NCI-H2029 (cell line): ENCODE results near the gene MUC2.

Source experiments
- DNase-seq: peaks from one replicate; lab custom pipeline; 2025; lab: John Stamatoyannopoulos, UW

The MUC2 gene

DNA sequence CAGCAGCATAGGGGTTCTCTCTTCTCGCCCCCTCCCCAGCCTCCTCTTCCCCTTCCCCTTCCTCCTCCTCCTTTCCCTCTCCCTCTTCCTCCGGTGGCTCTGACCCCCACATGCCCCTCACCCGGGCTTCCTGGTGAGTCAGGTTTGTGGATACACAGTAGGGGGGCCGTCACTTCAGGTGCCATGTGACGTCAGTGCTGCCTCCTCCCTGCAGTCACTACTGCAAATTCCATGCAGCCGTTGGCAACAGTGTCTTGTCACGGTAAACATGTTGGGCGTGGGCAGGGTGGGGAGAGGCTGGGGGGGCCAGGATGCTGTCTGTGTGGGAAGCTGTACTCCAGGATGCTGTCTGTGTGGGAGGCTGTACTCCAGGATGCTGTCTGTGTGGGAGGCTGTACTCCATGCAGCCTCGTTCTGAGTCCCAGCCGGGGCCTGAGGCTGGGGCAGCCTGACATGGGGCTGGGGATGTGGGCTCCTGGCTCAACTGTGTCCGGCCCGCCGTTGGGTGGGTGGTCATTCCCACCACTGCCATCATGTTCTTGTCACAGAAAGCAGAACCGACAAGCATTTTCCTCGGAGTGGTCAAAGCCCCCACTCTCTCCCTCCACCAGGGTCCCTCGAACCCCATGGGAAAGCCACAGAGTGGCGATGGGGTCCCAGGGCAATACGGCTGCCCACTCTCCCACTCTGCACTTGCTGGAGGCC, 2.4 kb upstream of the MUC2 start:
- no peak for DNase-seq

DNA sequence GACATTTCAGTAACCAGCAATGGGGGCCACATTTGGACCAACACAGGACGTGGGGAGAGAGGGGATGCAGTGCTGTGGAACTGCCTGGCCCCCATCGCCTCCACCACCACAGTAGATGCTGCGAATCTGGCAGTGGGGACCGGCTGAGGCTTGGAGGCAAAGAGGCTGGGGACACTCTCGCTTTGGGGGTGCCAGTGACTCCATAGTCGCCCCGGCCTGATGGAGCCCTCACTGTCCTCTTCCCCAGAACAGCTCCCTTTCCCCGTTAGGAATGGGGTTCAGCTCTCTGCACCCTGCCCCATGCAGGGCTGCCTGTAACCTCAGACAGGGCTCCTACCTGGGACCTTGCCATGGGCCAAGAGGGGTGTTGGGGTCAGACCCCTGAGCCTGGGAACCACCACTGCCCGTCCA, 1.8 kb upstream of the MUC2 start:
- DNase-seq, result no peak

DNA sequence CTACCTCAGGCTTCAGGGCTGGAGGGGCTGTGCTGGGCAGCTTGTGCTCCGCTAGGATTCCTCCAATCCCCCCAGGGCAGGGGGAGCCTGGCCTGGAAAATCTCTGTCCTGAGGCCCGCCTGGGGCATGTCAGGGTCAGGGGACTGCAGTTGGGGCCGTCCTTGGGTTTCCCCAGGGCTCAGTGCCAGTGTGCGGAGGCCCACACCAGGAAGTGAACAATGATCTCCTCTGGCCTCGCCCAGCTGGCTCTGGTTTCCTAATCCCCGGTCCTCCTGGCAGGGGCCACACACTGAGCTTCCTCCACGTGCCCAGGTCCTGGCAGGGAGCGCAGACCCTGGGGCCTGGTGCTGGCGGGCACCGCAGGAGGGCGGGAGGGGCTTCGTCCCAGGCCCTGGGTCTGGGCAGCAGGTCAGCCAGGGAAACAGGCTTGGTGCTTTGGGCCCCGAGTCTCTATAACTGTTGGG, 1.4 kb upstream of the MUC2 start:
- DNase-seq, result peak; percentile 49

DNA sequence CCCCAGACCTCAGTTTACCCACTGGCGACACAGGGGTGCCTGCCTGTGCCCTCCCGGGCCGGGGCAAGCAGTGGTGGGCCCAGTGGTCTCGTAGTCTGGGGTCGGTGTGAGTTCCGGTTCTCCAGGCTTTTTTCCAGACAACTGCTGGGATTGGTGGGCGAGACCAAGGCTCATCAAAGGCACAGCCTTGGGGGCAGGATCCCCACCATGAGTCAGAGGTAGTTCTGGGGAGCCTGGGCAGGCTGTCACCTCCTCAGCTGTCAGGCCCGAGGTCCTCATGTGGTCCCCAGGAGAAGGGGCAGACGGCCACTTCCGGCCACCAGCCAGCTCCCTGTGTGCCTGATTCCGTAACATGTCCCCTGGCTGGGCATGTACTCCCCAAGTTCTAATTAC, 827 bp upstream of the MUC2 start:
- DNase-seq, result no peak

DNA sequence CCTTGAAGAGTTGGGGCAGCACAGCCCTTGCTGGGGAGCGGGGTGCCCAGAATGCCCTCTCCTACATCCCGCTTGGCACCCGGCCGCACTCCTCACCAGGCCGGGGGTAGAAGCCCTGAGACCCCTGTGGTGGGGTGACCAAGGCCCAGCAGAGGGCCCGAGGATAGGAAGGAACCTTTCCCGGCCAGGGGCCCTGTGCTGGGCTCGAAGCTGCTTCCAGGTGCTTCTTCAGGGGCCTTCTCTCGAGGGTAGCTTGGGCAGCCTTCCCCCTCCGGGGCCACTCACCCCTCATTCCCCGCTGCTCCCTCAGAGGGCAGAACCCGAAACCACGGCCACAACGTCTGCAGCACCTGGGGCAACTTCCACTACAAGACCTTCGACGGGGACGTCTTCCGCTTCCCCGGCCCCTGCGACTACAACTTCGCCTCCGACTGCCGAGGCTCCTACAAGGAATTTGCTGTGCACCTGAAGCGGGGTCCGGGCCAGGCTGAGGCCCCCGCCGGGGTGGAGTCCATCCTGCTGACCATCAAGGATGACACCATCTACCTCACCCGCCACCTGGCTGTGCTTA, 752 bp downstream of the MUC2 start:
- no peak for DNase-seq

DNA sequence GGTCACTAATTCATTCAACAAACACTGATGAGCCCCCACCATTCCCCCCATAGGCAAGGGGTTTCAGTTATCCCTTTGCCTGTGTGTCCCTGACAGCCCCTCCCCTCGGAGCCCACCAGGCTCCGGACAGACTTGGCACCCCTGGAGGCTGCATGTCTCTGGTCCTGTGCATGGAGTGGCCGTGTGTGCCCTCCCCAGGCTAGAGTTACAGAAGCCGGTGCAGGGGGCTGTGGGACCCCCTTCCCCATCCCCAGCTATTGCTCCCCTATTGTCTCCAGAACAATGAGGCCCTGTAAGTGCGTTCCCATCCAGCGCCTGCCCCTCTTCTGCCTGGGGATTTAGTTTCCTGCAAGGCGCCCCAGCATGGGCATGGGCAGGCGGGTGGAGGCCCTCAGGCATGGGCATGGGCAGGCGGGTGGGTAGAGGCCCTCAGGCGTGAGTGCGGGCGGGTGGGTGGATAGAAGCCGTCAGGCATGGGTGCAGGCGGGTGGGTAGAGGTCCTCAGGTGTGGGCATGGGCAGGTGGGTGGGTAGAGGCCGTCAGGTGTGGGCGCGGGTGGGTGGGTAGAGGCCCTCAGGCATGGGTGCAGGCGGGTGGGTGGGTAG, 1.5 kb downstream of the MUC2 start:
- DNase-seq, result no peak

DNA sequence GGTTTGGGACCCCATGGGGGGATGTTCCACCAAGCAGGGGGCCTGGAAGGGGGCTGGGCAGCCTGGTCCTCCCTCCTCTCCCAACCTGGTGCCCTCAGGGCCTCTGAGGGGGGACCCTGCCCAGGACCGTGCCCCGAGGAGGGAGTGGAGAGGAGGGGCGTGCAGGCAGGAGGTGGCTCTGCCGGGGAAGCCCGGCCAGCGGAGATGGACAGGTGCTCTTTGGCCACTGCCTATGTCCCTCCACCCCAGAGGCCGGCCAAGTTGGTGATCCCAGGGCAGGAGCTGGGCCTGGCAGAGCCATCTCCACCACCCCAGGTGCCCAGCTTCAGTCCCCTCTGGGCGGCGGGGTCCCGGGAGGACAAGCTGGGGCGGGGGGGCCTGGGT, 2.4 kb downstream of the MUC2 start:
- DNase-seq, result no peak

DNA sequence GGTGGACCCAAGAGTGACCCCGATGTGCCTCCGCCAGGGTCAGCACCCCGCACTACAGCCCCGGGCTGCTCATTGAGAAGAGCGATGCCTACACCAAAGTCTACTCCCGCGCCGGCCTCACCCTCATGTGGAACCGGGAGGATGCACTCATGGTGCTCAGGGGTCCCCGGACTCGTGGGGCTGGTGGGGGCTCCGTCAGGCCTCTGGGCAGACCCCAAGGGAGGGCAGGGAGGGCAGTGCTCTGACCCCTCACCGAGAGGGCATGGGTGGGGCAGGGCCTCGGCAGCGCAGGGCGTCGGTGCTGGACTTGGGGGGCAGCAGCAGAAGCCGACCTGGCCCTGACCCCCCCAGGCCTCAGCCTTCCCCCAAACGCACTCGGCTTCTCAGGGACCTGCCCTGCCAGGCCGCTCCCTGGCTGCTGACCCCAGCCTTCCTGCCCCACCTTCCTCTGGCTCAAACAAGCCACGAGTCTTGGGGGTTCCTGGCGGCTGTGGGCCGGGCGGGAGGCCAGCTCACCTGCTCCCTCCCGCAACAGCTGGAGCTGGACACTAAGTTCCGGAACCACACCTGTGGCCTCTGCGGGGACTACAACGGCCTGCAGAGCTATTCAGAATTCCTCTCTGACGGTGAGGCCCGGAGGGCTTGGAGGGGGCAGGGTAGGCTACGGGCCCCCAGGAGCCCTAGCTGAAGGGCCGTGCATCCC, 2.9 kb downstream of the MUC2 start:
- no peak for DNase-seq

DNA sequence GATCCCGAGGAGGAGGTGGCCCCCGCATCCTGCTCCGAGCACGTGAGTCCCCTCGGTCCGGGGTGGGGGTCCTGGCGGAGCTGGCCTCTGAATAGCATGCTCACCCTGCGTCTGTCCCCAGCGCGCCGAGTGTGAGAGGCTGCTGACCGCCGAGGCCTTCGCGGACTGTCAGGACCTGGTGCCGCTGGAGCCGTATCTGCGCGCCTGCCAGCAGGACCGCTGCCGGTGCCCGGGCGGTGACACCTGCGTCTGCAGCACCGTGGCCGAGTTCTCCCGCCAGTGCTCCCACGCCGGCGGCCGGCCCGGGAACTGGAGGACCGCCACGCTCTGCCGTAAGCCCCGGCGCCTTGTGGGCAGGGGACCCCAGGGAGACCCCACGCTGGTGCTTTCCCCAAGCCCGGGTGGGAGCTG, 3.5 kb downstream of the MUC2 start:
- no peak for DNase-seq

DNA sequence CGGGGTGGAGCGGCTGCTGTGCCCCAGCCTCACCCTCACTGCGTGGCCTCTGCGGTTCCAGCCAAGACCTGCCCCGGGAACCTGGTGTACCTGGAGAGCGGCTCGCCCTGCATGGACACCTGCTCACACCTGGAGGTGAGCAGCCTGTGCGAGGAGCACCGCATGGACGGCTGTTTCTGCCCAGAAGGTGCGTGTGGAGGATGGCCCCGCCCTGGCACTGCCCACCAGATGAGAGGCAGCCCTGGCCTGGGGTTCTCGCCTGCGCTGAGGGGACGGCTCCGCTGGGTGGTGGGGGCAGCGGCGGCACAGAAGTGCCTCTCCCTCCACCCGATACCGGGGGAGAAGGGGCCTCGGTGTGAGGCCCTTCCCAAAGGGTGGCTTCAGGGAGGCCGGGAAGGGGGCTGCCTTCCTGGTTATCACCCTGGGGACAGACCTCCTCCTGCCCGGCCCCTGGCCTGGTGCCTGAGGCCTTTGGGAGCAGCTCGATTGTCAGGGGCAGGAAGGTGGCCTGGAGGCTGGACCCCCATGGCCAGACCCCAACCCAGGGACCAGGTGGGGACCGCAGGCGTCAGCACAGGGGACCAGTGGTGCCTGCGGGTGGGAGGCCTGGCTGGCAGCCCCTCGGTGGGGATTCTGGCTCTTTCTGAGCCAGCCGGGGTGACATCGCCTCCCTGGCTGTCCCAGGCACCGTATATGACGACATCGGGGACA, 7.1 kb downstream of the MUC2 start:
- no peak for DNase-seq

DNA sequence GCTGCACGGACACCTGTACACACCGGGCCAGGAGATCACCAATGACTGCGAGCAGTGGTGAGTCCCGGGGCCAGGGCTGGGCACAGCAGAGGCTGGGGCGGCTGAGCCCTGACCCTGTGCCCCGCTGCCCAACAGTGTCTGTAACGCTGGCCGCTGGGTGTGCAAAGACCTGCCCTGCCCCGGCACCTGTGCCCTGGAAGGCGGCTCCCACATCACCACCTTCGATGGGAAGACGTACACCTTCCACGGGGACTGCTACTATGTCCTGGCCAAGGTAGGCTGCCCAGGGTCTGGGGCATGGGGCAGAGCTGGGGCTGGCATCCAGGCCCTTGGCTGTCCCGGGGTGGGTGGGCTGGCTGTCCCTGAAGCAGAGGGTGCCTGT, 7.7 kb downstream of the MUC2 start:
- no peak for DNase-seq

DNA sequence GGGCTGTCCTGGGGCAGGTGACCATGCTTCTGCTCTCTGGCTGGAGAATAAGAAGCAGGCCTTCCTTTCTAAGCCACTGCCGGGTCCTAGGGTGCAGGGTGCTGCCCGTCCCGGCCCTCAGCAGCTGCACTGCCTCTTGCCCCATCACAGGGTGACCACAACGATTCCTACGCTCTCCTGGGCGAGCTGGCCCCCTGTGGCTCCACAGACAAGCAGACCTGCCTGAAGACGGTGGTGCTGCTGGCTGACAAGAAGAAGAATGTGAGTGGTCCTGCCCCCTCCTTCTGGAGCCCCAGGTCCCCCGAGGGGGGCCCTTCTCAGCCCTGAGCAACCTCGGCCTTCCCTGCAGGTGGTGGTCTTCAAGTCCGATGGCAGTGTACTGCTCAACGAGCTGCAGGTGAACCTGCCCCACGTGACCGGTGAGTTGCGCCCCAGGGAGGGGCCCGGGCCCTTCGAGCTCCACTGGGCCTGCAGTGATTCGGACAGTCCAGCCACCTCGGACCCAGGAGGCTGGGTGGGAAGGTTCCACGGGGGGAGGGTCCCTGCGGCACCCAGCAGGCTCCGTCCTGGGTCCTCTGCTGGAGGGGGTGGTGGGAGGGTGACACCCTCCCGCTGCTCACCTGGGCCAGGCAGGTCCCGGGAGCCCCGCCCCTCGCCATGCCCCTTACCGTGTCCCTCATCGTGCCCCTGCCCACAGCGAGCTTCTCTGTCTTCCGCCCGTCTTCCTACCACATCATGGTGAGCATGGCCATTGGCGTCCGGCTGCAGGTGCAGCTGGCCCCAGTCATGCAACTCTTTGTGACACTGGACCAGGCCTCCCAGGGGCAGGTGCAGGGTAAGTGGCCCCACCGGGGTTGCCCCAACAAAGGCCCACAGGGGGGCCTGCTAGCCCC, 8.3 kb downstream of the MUC2 start:
- no peak for DNase-seq

DNA sequence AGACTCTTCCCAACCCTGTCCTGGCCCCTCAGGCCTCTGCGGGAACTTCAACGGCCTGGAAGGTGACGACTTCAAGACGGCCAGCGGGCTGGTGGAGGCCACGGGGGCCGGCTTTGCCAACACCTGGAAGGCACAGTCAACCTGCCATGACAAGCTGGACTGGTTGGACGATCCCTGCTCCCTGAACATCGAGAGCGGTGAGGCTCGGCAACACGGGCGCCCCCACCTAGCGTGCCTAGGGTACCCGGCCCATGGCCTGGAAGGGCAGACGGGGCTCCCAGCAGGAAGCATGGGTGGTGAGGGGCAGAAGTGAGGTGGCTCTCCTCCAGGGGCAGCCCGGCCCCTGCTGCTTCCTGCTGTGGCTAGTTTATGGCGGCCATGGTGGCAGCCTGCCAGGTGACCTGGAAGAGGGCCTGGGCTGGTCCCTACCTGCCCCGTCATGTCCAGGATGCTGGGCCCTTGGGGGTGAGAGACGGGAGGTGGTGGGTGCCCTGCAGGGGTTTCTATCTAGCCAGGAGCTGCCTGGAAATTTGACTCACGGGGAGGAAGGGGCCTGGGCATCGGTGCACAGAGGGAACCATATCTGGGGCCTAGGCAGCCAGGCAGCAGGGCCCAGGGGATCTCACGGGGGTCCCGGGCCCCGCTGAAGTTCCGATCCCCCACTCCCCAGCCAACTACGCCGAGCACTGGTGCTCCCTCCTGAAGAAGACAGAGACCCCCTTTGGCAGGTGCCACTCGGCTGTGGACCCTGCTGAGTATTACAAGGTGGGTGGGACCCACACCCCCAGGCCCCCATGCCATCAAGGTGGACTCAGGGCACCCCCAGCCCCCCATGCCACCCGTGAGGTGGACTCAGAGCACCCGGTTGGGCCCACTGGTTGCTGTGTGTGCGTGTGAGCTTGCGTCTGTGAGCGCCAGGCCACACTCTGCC, 9.2 kb downstream of the MUC2 start:
- no peak for DNase-seq

DNA sequence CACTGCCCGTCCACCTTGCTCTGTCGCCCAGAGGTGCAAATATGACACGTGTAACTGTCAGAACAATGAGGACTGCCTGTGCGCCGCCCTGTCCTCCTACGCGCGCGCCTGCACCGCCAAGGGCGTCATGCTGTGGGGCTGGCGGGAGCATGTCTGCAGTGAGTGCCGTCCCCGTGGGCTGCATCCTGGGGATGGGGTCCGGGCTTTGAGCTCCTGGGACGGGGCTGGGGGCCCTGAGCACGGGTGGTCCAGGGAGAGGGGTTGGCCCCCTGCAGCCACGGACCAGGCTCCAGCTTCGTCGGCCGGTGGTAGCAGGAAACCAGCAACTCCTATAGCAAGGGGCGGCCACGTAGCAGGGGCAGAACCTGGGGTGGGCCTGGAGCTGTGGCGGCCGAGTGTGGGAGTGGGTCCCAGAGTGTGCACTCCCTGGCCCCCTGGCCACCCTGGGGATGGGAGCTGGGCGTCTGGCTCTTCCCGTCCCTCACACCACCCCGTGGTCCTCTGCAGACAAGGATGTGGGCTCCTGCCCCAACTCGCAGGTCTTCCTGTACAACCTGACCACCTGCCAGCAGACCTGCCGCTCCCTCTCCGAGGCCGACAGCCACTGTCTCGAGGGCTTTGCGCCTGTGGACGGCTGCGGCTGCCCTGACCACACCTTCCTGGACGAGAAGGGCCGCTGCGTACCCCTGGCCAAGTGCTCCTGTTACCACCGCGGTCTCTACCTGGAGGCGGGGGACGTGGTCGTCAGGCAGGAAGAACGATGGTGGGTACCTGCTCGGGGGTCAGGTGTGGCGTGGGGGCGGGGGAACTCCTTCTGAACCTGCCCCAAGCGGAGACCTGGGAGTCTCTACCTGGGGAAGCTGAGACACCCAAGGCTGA, 10.1 kb downstream of the MUC2 start:
- no peak for DNase-seq

DNA sequence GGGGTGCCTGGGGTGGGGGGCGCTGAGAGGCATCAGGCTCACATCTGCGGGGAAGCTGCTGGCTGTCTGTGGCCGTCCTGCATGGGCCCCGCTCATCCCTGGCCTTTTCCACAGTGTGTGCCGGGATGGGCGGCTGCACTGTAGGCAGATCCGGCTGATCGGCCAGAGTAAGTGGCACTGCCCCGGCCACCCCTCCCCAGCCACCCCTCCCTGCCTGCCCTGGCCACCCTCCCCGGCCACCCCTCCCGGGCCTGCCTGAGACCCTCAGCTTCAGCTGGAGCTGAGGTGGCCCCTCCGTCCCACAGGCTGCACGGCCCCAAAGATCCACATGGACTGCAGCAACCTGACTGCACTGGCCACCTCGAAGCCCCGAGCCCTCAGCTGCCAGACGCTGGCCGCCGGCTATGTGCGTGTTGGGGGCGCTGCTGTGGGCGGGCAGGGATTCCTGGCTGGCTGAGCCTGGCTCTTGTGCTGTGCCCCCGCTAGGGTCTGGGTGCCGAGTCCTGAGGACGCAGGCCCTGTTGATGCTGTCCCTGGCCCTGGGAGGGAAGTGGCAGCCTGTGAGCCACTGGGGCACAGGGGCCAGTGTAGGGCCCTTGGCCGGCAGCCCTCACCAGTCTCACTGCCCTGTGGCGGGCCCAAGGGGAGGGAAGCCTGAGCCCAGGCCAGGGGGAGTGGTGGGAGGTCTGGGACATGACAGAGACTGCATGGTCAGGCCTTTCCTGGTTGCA, 10.9 kb downstream of the MUC2 start:
- DNase-seq, result no peak

DNA sequence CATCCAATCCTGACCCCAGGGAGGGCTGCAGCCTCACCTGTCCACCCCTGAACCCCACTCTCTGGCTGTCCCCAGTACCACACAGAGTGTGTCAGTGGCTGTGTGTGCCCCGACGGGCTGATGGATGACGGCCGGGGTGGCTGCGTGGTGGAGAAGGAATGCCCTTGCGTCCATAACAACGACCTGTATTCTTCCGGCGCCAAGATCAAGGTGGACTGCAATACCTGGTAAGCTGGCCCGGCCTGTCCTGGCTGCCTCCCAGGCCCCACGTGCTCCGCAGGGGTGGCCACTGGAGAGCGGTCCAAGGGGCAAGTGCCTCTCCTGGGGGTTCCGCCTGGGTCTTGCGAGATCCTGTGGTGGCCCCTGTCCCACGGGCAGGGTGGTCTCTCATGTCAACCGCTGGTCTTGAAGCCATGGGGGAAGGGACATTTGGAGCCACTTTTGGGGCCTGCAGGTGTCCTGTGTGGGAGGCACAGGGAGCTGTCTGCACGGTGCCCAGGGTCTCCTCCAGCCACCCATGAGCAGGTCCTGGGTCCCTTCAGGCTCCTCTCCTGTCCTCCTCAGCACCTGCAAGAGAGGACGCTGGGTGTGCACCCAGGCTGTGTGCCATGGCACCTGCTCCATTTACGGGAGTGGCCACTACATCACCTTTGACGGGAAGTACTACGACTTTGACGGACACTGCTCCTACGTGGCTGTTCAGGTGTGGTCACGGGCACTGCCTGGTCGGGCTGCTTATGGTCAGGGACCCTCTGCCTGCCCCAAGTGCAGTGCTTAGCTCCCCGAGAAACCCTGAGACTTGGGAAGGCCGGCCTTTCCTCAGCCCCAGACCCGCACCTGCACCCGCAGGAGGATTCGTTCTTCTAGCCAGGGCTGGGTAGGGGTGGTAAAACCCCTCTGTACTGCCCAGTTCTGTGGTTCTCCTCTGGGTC, 11.8 kb downstream of the MUC2 start:
- no peak for DNase-seq

DNA sequence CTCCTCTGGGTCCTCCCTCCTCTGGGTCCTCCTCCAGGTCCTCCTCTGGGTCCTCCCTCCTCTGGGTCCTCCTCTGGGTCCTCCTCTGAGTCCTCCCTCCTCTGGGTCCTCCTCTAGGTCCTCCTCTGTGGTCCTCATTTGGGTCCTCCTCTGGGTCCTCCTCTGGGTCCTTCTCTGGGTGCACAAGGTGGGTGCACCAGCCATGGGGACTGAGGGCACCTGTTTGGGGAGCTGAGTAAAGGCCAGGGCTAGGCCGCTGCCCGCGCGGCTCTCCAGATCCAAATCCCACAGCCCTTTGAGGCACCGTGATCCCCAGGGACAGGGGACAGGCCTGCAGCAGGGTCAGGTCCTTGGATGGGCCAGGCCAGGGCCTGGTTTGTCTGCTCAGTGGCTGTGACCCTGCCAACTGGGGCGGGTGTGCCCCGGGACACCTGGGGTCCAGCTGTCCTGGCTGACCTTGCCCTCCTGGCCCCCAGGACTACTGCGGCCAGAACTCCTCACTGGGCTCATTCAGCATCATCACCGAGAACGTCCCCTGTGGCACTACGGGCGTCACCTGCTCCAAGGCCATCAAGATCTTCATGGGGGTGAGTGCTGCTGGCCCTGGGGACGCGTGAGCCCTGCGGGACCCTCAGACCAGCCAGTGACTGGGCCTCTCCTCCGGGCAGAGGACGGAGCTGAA, 12.7 kb downstream of the MUC2 start:
- no peak for DNase-seq
